Lower lobe of right lung (tissue), 2 donors: ENCODE data around the gene PPP1R1B. TPM values are rescaled to one million over a fixed set of nuclear protein-coding genes. Genes with fewer than 3 reads are reported as not detected.

Experiments
- ATAC-seq, 2 donors: fragments of 200-7000 bp; cut with Tn5 transposase; one replicate each; pipeline ENCODE4 v1.9.1; 2020 to 2022; ENCODE audit warnings: mild to moderate bottlenecking in 2 of 2, moderate library complexity in 2 of 2
- DNase-seq: peaks from one replicate; pipeline ENCODE4 v3.0.0-alpha.2; 2020
- H3K27ac ChIP-seq: fragments of 200-600 bp; one replicate; pipeline ENCODE4 v1.8.0; 2022
- H3K27me3 ChIP-seq: fragments of 200-600 bp; one replicate; pipeline ENCODE4 v1.8.0; 2022; ENCODE audit warnings: low read depth
- H3K36me3 ChIP-seq: fragments of 200-600 bp; one replicate; pipeline ENCODE4 v1.8.0; 2022; ENCODE audit warnings: mild to moderate bottlenecking
- H3K4me1 ChIP-seq: fragments of 200-600 bp; one replicate; pipeline ENCODE4 v1.8.0; 2022
- H3K4me3 ChIP-seq: fragments of 200-600 bp; one replicate; pipeline ENCODE4 v1.8.0; 2022; ENCODE audit warnings: mild to moderate bottlenecking
- H3K9me3 ChIP-seq: fragments of 200-600 bp; one replicate; pipeline ENCODE4 v1.8.0; 2022
- CTCF ChIP-seq: fragments of 200-600 bp; IDR thresholded peaks from one replicate; pipeline ENCODE4 v1.8.0; 2022; ENCODE audit warnings: antibody characterized with exemption, mild to moderate bottlenecking
- intact Hi-C: fragments of 100-400 bp; cut with DNase I; formaldehyde crosslinking; loops from one replicate; pipeline ENCODE4 v1.11.0; 2022
- long read RNA-seq: library from polyadenylated mRNA; unstranded; transcript quantifications from one replicate; pipeline ENCODE4 v2.0.0, GENCODE V29; 2021
- total RNA-seq: library from RNA; stranded (reverse); fragmentation: NEBNext Ultra II Directional; extraction: Animal tissue kit (Norgen Biotek cat#: 25700); gene quantifications from one replicate; pipeline ENCODE4 v1.2.1, GENCODE V29; 2021
- donor health status: DM: no; HTN: yes; CAD: no; lungs with severe emphysema.

The PPP1R1B gene
- 23.9 TPM for total RNA-seq
- long read RNA-seq, partial matches to known transcripts = 6 of 6 reads
- long read RNA-seq, other reads (novel, unspliced or antisense) = 0 of 6 reads

- DNase-seq = no peak
- intact Hi-C loops = no loop called here
- peak within 1 kb of the TSS; percentile 49 for H3K4me3 ChIP-seq
- no peak for TF ChIP-seq CTCF
- H3K36me3 ChIP-seq = no peaks in the 10 kb centered on the region
- peaks cover 23% of the 10 kb centered on the region for H3K4me1 ChIP-seq
- ATAC-seq = no peak
- H3K9me3 ChIP-seq = no peaks in the 10 kb centered on the region
- peak within 1 kb of the TSS; percentile 25 for H3K27ac ChIP-seq
- peaks cover 30% of the 10 kb centered on the region for H3K27me3 ChIP-seq
These were observed at the start of gene PPP1R1B for GRCh38 chr17:39626171-39627046. Gene PPP1R1B, plus strand, starts transcription at chr17:39626952. Its CDS starts 441 bp downstream, at chr17:39627393.

GRCh38 chr17:39578272-39578671 is 48.5 kb upstream of the PPP1R1B start:
- intact Hi-C loops = no loop called here
- no peaks in the 10 kb centered on the region for H3K4me1 ChIP-seq
- no peak overlapping the region for H3K4me3 ChIP-seq
- TF ChIP-seq CTCF = no peak
- H3K27me3 ChIP-seq = no peaks in the 10 kb centered on the region
- no peaks in the 10 kb centered on the region for H3K9me3 ChIP-seq
- H3K36me3 ChIP-seq = no peaks in the 10 kb centered on the region
- ATAC-seq (no peak), DNase-seq (no peak)
- H3K27ac ChIP-seq = no peak overlapping the region

GRCh38 chr17:39579318-39580081 is 47.3 kb upstream of the PPP1R1B start:
- no peaks in the 10 kb centered on the region for H3K27me3 ChIP-seq
- H3K4me3 ChIP-seq = no peak overlapping the region
- no peak for DNase-seq
- TF ChIP-seq CTCF = no peak
- no peak overlapping the region for H3K27ac ChIP-seq
- H3K36me3 ChIP-seq = no peaks in the 10 kb centered on the region
- intact Hi-C loops = no loop called here
- H3K4me1 ChIP-seq = no peaks in the 10 kb centered on the region
- peak in 1 of 2 donors; percentile 14 for ATAC-seq
- no peaks in the 10 kb centered on the region for H3K9me3 ChIP-seq

- DNase-seq (no peak), ATAC-seq (no peak)
- H3K4me3 ChIP-seq = no peak overlapping the region
- H3K36me3 ChIP-seq = no peaks in the 10 kb centered on the region
- H3K27ac ChIP-seq = no peak overlapping the region
- intact Hi-C loops = no loop called here
- no peaks in the 10 kb centered on the region for H3K4me1 ChIP-seq
- no peak for TF ChIP-seq CTCF
- H3K9me3 ChIP-seq = no peaks in the 10 kb centered on the region
- H3K27me3 ChIP-seq = no peaks in the 10 kb centered on the region
These were observed 46.7 kb upstream of the PPP1R1B start for GRCh38 chr17:39580082-39580468.

- Histone ChIP-seq H3K27ac (no peak overlapping the region), H3K9me3 (no peaks in the 10 kb centered on the region), H3K36me3 (no peaks in the 10 kb centered on the region), H3K4me3 (no peak overlapping the region), H3K4me1 (no peaks in the 10 kb centered on the region), H3K27me3 (no peaks in the 10 kb centered on the region)
- no peak for DNase-seq
- intact Hi-C loops = no loop called here
- no peak for TF ChIP-seq CTCF
- no peak for ATAC-seq
These were observed 45.5 kb upstream of the PPP1R1B start for GRCh38 chr17:39581071-39581758.
